IMR-90 (cell line): ENCODE results near the gene TRMT2A. TPM values are rescaled to one million over a fixed set of nuclear protein-coding genes. Genes with fewer than 3 reads are reported as not detected.

Experiments
- ATAC-seq: fragments of 200-7000 bp; cut with Tn5 transposase; 2 replicates; pipeline ENCODE4 v1.9.1; 2020; ENCODE audit warnings: low read depth, mild to moderate bottlenecking, moderate library complexity
- BruUV-seq: library from RNA; stranded (reverse); fragments of 400-500 nt; replicated peaks from 2 replicates; lab custom pipeline; 2021; lab: Mats Ljungman, UMichigan
- CTCF ChIA-PET: fragments of 300-600 bp; formaldehyde crosslinking; extraction: SDS; loops from one replicate; lab custom pipeline; 2021; ENCODE audit warnings: antibody characterized with exemption; lab: Yijun Ruan, JAX
- POLR2A ChIA-PET: fragments of 300-600 bp; sonication (Branson Sonifier 250); formaldehyde crosslinking; loops from one replicate; lab custom pipeline; 2022; ENCODE audit warnings: antibody characterized with exemption; ENCODE audit not compliant: unreplicated experiment; lab: Charles Lee
- DNase-seq: peaks from one replicate; pipeline ENCODE4 v3.0.0; 2013
- H2AFZ ChIP-seq: replicated peaks from 2 replicates; pipeline ENCODE3; 2013; ENCODE audit warnings: low read length, mild to moderate bottlenecking; ENCODE audit not compliant: poor library complexity
- H2AK5ac ChIP-seq: 2 replicates; pipeline ENCODE4 v1.6.1; 2013; ENCODE audit warnings: low read depth, low read length, inconsistent platforms
- H2AK9ac ChIP-seq: replicated peaks from 2 replicates; pipeline ENCODE3; 2013; ENCODE audit warnings: mild to moderate bottlenecking, low read depth, low read length, moderate library complexity; ENCODE audit not compliant: poor library complexity
- H2BK120ac ChIP-seq: 2 replicates; pipeline ENCODE4 v1.6.1; 2013; ENCODE audit warnings: low read depth, low read length, inconsistent platforms
- H2BK15ac ChIP-seq: 3 replicates; pipeline ENCODE4 v1.6.1; 2013; ENCODE audit warnings: low read depth, low read length, inconsistent platforms
- H2BK20ac ChIP-seq: 2 replicates; pipeline ENCODE4 v1.6.1; 2013; ENCODE audit warnings: low read depth, mild to moderate bottlenecking, inconsistent platforms, low read length, moderate library complexity
- H2BK5ac ChIP-seq: 2 replicates; pipeline ENCODE4 v1.6.1; 2013; ENCODE audit warnings: mild to moderate bottlenecking, low read depth, low read length, inconsistent platforms; ENCODE audit not compliant: poor library complexity, severe bottlenecking
- H3K14ac ChIP-seq: replicated peaks from 2 replicates; pipeline ENCODE4 v1.6.1; 2013; ENCODE audit warnings: low read depth, low read length, inconsistent platforms
- H3K18ac ChIP-seq: 2 replicates; pipeline ENCODE4 v1.6.1; 2013; ENCODE audit warnings: low read depth, low read length, control low read depth
- H3K23ac ChIP-seq: 2 replicates; pipeline ENCODE4 v1.6.1; 2013; ENCODE audit warnings: low read depth, low read length, inconsistent platforms
- H3K27ac ChIP-seq: 2 replicates; pipeline ENCODE4 v1.5.1; 2013; ENCODE audit warnings: mild to moderate bottlenecking, control low read depth, low read length; ENCODE audit not compliant: insufficient read depth
- H3K27me3 ChIP-seq: 2 replicates; pipeline ENCODE4 v1.6.1; 2013; ENCODE audit warnings: low read length; ENCODE audit not compliant: control insufficient read depth, insufficient read depth
- H3K36me3 ChIP-seq: 2 replicates; pipeline ENCODE4 v1.6.1; 2013; ENCODE audit warnings: low read length, mixed read lengths; ENCODE audit not compliant: control insufficient read depth, insufficient read depth
- H3K4ac ChIP-seq: 2 replicates; pipeline ENCODE4 v1.6.1; 2013; ENCODE audit warnings: low read depth, low read length, inconsistent platforms
- H3K4me1 ChIP-seq: 2 replicates; pipeline ENCODE4 v1.6.1; 2013; ENCODE audit warnings: low read length, mixed read lengths; ENCODE audit not compliant: control insufficient read depth, insufficient read depth
- H3K4me2 ChIP-seq: 2 replicates; pipeline ENCODE4 v1.6.1; 2013; ENCODE audit warnings: low read depth, mild to moderate bottlenecking, control low read depth, low read length, moderate library complexity
- H3K4me3 ChIP-seq: 2 replicates; pipeline ENCODE4 v1.5.1; 2013; ENCODE audit warnings: low read depth, mild to moderate bottlenecking, control low read depth, low read length, moderate library complexity; ENCODE audit not compliant: insufficient read depth
- H3K56ac ChIP-seq: 2 replicates; pipeline ENCODE4 v1.6.1; 2013; ENCODE audit warnings: low read length, inconsistent platforms; ENCODE audit not compliant: insufficient read depth; ENCODE audit errors: extremely low read depth
- H3K79me1 ChIP-seq, 2 experiments: 2 replicates each; pipeline ENCODE4 v1.6.1; 2013; ENCODE audit warnings: low read length in 2 of 2, inconsistent platforms in 1 of 2, low read depth in 1 of 2
- H3K9ac ChIP-seq: 2 replicates; pipeline ENCODE4 v1.6.1; 2013; ENCODE audit warnings: low read depth, low read length, control low read depth
- H3K9me1 ChIP-seq: 2 replicates; pipeline ENCODE4 v1.6.1; 2013; ENCODE audit warnings: low read length, inconsistent platforms; ENCODE audit not compliant: insufficient read depth
- H3K9me3 ChIP-seq: 2 replicates; pipeline ENCODE4 v1.6.1; 2013; ENCODE audit warnings: low read length; ENCODE audit not compliant: control insufficient read depth, insufficient read depth
- H4K20me1 ChIP-seq: 2 replicates; pipeline ENCODE4 v1.6.1; 2013; ENCODE audit warnings: low read length, inconsistent platforms; ENCODE audit not compliant: insufficient read depth
- H4K5ac ChIP-seq: 2 replicates; pipeline ENCODE4 v1.6.1; 2013; ENCODE audit warnings: mild to moderate bottlenecking, low read depth, low read length, control low read depth
- H4K8ac ChIP-seq, 2 experiments: 2 replicates each; pipeline ENCODE4 v1.6.1; 2013; ENCODE audit warnings: low read depth in 2 of 2, low read length in 2 of 2, control low read depth in 1 of 2, inconsistent platforms in 1 of 2
- H4K91ac ChIP-seq: 2 replicates; pipeline ENCODE4 v1.6.1; 2013; ENCODE audit warnings: low read depth, low read length, inconsistent platforms; ENCODE audit not compliant: insufficient read depth
- BHLHE40 ChIP-seq: fragments of 150-350 bp; IDR thresholded peaks from 2 replicates; pipeline ENCODE4 v1.6.1; 2016; ENCODE audit warnings: mild to moderate bottlenecking, low read depth, low read length
- CEBPB ChIP-seq: IDR thresholded peaks from 2 replicates; pipeline ENCODE4 v1.6.1; 2012; ENCODE audit warnings: low read depth, low read length, improper control_type of control experiment
- CHD1 ChIP-seq: IDR thresholded peaks from 2 replicates; pipeline ENCODE4 v1.6.1; 2012; ENCODE audit warnings: low read depth, low read length, improper control_type of control experiment
- CTCF ChIP-seq: conservative IDR thresholded peaks from 2 replicates; pipeline ENCODE4 v1.5.1; 2012; ENCODE audit warnings: mild to moderate bottlenecking, low read depth, low read length, improper control_type of control experiment
- ELK1 ChIP-seq: fragments of 150-350 bp; IDR thresholded peaks from 2 replicates; pipeline ENCODE4 v1.6.1; 2016; ENCODE audit warnings: low read depth, mild to moderate bottlenecking, low read length, moderate library complexity, borderline replicate concordance
- MAFK ChIP-seq: IDR thresholded peaks from 2 replicates; pipeline ENCODE4 v1.6.1; 2012; ENCODE audit warnings: low read depth, low read length, improper control_type of control experiment
- MAZ ChIP-seq: IDR thresholded peaks from 2 replicates; pipeline ENCODE4 v1.6.1; 2012; ENCODE audit warnings: low read depth, mild to moderate bottlenecking, low read length, improper control_type of control experiment, moderate library complexity, borderline replicate concordance
- MXI1 ChIP-seq: IDR thresholded peaks from 2 replicates; pipeline ENCODE4 v1.6.1; 2012; ENCODE audit warnings: low read depth, mild to moderate bottlenecking, low read length, moderate library complexity, borderline replicate concordance
- NFE2L2 ChIP-seq: fragments of 150-350 bp; IDR thresholded peaks from 2 replicates; pipeline ENCODE4 v1.6.1; 2016; ENCODE audit warnings: low read depth, mild to moderate bottlenecking, low read length
- POLR2A ChIP-seq: IDR thresholded peaks from 2 replicates; pipeline ENCODE4 v1.6.1; 2012; ENCODE audit warnings: mild to moderate bottlenecking, low read depth, low read length
- RAD21 ChIP-seq: IDR thresholded peaks from 2 replicates; pipeline ENCODE4 v1.6.1; 2012; ENCODE audit warnings: low read length, improper control_type of control experiment
- RCOR1 ChIP-seq: IDR thresholded peaks from 2 replicates; pipeline ENCODE4 v1.6.1; 2012; ENCODE audit warnings: mild to moderate bottlenecking, low read length, improper control_type of control experiment; ENCODE audit not compliant: insufficient replicate concordance
- RFX5 ChIP-seq: IDR thresholded peaks from 2 replicates; pipeline ENCODE4 v1.8.0; 2012; ENCODE audit warnings: low read depth, mild to moderate bottlenecking, low read length, moderate library complexity
- SMC3 ChIP-seq: fragments of 150-350 bp; IDR thresholded peaks from 2 replicates; pipeline ENCODE4 v1.6.1; 2016; ENCODE audit warnings: low read depth, mild to moderate bottlenecking, antibody characterized with exemption, low read length, moderate library complexity
- USF2 ChIP-seq: fragments of 150-350 bp; IDR thresholded peaks from 2 replicates; pipeline ENCODE4 v1.6.1; 2017; ENCODE audit warnings: mild to moderate bottlenecking, antibody characterized with exemption, low read length, low read depth
- WGBS, 2 experiments: methylation state at CpG; one replicate each; pipeline versions ENCODE4 v1.1.5 to v1.1.7; 2013; ENCODE audit warnings: missing lambda C conversion rate in 2 of 2; ENCODE audit not compliant: insufficient read length in 1 of 2; ENCODE audit errors: extremely low coverage in 2 of 2; 5-methylcytosine and 5-hydroxymethylcytosine counted together
- dilution Hi-C: fragments of 300-500 bp; cut with HindIII; formaldehyde crosslinking; loops from one replicate; pipeline ENCODE4 v1.14.3; 2018; ENCODE audit warnings: low sequenced_read_pairs; ENCODE audit not compliant: unreplicated experiment
- in situ Hi-C: fragments of 300-500 bp; cut with MboI; formaldehyde crosslinking; loops from 3 replicates; pipeline ENCODE4 v1.14.3; 2019; ENCODE audit warnings: low sequenced_read_pairs, inconsistent platforms, mixed read lengths
- intact Hi-C: fragments of 100-400 bp; cut with micrococcal nuclease; formaldehyde crosslinking; loops from 2 replicates; pipeline ENCODE4 v1.10.0; 2022
- polyA plus RNA-seq, 3 experiments: library from polyadenylated mRNA; depleted of rRNA; stranded (reverse); fragments of >200 nt; gene quantifications; 2 replicates each; pipeline ENCODE4 v1.2.3, GENCODE V29; 2012; ENCODE audit warnings: low replicate concordance in 1 of 3
- total RNA-seq: library from RNA; depleted of rRNA; stranded (reverse); fragments of >200 nt; gene quantifications from 2 replicates; pipeline ENCODE4 v1.2.3, GENCODE V29; 2012

TRMT2A gene
- total and polyA plus RNA-seq, 2 of the 4 experiments (the other 2 are of a cell fraction) = 22.0 to 39.1 TPM

- Histone ChIP-seq H3K36me3 (peaks cover 79% of the 10 kb centered on the region), H3K9me3 (no peaks in the 10 kb centered on the region), H3K23ac (no peak overlapping the region), H3K4me3 (no peak overlapping the region), H2AFZ (no peak overlapping the region), H4K91ac (no peak overlapping the region), H3K4me1 (peaks cover 2% of the 10 kb centered on the region; the same call in 1 of the 2 replicates), H4K5ac (no peak overlapping the region), H2AK5ac (no peak overlapping the region), H3K9ac (no peak overlapping the region), H4K20me1 (peaks cover 33% of the 10 kb centered on the region), H3K18ac (no peak overlapping the region), H2BK120ac (no peak overlapping the region), H3K4me2 (no peak overlapping the region), H3K79me1 (peaks cover 11 to 35% of the 10 kb centered on the region in 2 experiments; a peak in 3 of 4 replicates), H3K4ac (no peak overlapping the region), H3K27ac (no peak overlapping the region), H2BK5ac (no peak overlapping the region), H3K27me3 (no peaks in the 10 kb centered on the region), H4K8ac (no peak overlapping the region), H2BK20ac (no peak overlapping the region), H2AK9ac (no peak overlapping the region), H3K56ac (no peak overlapping the region), H2BK15ac (no peak overlapping the region), H3K14ac (no peak overlapping the region), H3K9me1 (no peaks in the 10 kb centered on the region)
- WGBS, 2 experiments = no CpG with 5 or more reads among the region's 7 CpGs
- in situ Hi-C loops = no loop called here
- no TSS peak for BruUV-seq
- DNase-seq (no peak), ATAC-seq (no peak)
- dilution Hi-C loops = no loop called here
- POLR2A ChIA-PET = no interaction called here
- CTCF ChIA-PET = no interaction called here
- intact Hi-C loops = no loop called here
- TF ChIP-seq ELK1 = no peak
- no peak for TF ChIP-seq MAFK
- no peak for TF ChIP-seq CHD1
- TF ChIP-seq POLR2A = no peak
- no peak for TF ChIP-seq MXI1
- no peak for TF ChIP-seq RAD21
- no peak for TF ChIP-seq CTCF
- no peak for TF ChIP-seq MAZ
- TF ChIP-seq CEBPB = no peak
- TF ChIP-seq USF2 = no peak
- no peak for TF ChIP-seq RFX5
- no peak for TF ChIP-seq NFE2L2
- TF ChIP-seq SMC3 = no peak
- no peak for TF ChIP-seq BHLHE40
- TF ChIP-seq RCOR1 = no peak
These were observed 5.1 kb downstream of the TRMT2A start for GRCh38 chr22:20111689-20112622.
